Fibroblast of lung (primary cell): ENCODE results near the gene RDH14.

Experiments used
- CTCF ChIP-seq, 2 donors: IDR thresholded peaks in 1 of 2; conservative IDR thresholded peaks in 1 of 2; 1 replicate in 1 of 2; 2 replicates in 1 of 2; pipeline ENCODE4 v1.5.1; 2011 to 2012; ENCODE audit warnings: low read length in 2 of 2, control low read depth in 1 of 2, inconsistent platforms in 1 of 2, low read depth in 1 of 2, mild to moderate bottlenecking in 1 of 2
- EZH2 ChIP-seq: IDR thresholded peaks from 2 replicates; pipeline ENCODE4 v1.5.1; 2012; ENCODE audit warnings: low read length, control low read depth, mild to moderate bottlenecking; ENCODE audit errors: missing control alignments

DNA sequence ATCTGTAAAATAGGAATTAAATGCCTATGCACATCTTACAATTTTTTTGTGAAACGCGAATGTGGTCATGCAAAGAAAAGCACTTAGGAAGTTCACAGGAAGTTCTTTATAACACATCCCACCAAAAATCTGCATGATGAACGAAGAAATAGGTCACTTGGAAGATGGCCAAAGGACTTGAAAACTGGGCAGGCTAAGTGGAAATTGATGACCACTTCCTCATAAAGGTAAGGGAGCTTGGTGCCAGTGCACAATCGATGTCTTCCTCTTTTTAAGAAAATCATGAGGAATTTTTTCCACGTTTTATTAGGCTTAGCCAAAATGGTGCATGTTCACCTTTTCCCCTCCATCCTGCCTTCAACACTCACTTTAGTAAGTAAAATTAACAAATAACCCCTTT is 37.2 kb upstream of the RDH14 start:
- TF ChIP-seq EZH2 = no peak
- TF ChIP-seq CTCF (conservative IDR thresholded peaks at IDR 0.05 in 1 of 2, IDR thresholded peaks at IDR 0.05 in 1 of 2; ENCODE audit: low read depth in 1 of 2, low read length in 2 of 2) = no peak
